ENCODE measurements around the gene GNG5.

DNA sequence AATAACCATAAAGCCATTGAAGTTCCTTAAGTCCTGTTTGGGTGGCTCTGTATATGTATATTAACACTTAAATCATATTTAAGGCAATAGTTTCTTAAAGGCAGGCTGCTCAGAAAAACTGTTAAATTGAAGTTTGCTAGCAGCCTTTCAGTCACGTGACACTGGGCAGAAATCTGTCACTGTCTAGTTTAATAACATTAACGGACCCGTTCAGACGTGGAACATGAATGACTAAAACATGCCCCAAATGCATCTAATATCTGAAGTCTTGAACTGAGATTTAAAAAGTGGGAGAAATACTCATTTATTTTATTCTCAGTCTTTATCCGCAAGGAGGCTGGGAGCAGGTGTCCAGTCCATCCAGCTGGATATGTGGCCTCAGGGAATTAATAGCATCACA lies 3.5 kb downstream of the GNG5 start:
- no peak for TF ChIP-seq CEBPB (IDR thresholded peaks at IDR 0.05; ENCODE audit: low read depth)
- TF ChIP-seq EZH2phosphoT487 (IDR thresholded peaks at IDR 0.05; ENCODE audit: borderline replicate concordance): no peak
- TF ChIP-seq YY1 (IDR thresholded peaks at IDR 0.05; ENCODE audit: extremely low read depth, insufficient replicate concordance, low read depth, low read length): no peak
- no peak for TF ChIP-seq EZH2 (IDR thresholded peaks at IDR 0.05)
- TF ChIP-seq, protein P1, sequence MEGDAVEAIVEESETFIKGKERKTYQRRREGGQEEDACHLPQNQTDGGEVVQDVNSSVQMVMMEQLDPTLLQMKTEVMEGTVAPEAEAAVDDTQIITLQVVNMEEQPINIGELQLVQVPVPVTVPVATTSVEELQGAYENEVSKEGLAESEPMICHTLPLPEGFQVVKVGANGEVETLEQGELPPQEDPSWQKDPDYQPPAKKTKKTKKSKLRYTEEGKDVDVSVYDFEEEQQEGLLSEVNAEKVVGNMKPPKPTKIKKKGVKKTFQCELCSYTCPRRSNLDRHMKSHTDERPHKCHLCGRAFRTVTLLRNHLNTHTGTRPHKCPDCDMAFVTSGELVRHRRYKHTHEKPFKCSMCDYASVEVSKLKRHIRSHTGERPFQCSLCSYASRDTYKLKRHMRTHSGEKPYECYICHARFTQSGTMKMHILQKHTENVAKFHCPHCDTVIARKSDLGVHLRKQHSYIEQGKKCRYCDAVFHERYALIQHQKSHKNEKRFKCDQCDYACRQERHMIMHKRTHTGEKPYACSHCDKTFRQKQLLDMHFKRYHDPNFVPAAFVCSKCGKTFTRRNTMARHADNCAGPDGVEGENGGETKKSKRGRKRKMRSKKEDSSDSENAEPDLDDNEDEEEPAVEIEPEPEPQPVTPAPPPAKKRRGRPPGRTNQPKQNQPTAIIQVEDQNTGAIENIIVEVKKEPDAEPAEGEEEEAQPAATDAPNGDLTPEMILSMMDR (IDR thresholded peaks at IDR 0.05 in 2 of 3, conservative IDR thresholded peaks at IDR 0.05 in 1 of 3; ENCODE audit: borderline replicate concordance in 1 of 3, insufficient read depth in 1 of 3, low read depth in 2 of 3, low read length in 2 of 3): no peak
- TF ChIP-seq, protein P2, sequence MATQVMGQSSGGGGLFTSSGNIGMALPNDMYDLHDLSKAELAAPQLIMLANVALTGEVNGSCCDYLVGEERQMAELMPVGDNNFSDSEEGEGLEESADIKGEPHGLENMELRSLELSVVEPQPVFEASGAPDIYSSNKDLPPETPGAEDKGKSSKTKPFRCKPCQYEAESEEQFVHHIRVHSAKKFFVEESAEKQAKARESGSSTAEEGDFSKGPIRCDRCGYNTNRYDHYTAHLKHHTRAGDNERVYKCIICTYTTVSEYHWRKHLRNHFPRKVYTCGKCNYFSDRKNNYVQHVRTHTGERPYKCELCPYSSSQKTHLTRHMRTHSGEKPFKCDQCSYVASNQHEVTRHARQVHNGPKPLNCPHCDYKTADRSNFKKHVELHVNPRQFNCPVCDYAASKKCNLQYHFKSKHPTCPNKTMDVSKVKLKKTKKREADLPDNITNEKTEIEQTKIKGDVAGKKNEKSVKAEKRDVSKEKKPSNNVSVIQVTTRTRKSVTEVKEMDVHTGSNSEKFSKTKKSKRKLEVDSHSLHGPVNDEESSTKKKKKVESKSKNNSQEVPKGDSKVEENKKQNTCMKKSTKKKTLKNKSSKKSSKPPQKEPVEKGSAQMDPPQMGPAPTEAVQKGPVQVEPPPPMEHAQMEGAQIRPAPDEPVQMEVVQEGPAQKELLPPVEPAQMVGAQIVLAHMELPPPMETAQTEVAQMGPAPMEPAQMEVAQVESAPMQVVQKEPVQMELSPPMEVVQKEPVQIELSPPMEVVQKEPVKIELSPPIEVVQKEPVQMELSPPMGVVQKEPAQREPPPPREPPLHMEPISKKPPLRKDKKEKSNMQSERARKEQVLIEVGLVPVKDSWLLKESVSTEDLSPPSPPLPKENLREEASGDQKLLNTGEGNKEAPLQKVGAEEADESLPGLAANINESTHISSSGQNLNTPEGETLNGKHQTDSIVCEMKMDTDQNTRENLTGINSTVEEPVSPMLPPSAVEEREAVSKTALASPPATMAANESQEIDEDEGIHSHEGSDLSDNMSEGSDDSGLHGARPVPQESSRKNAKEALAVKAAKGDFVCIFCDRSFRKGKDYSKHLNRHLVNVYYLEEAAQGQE (IDR thresholded peaks at IDR 0.05; ENCODE audit: low read depth): no peak
- TF ChIP-seq TCF7L2 (IDR thresholded peaks at IDR 0.05; ENCODE audit: borderline replicate concordance, extremely low read depth, insufficient read depth, insufficient read length): no peak
- TF ChIP-seq JUND (IDR thresholded peaks at IDR 0.05): no peak
